GM12878 (cell line): ENCODE data around the gene ZC3H8. TPM values are rescaled to one million over a fixed set of nuclear protein-coding genes. Genes with fewer than 3 reads are reported as not detected.

Source experiments
- ATAC-seq: fragments of 200-7000 bp; cut with Tn5 transposase; 3 replicates; pipeline ENCODE4 v1.9.1; 2020; ENCODE audit warnings: mild to moderate bottlenecking, moderate library complexity
- BruUV-seq: library from RNA; stranded (reverse); fragments of 400-500 nt; replicated peaks from 2 replicates; lab custom pipeline; 2021; lab: Mats Ljungman, UMichigan
- CTCF ChIA-PET: fragments of 300-600 bp; sonication (Branson Sonifier 250); formaldehyde crosslinking; extraction: SDS; loops from one replicate; lab custom pipeline; 2021; ENCODE audit warnings: inconsistent platforms; lab: Yijun Ruan, JAX
- POLR2A ChIA-PET: fragments of 350-600 bp; formaldehyde crosslinking; extraction: SDS; loops from one replicate; lab custom pipeline; 2021; ENCODE audit warnings: inconsistent platforms; lab: Charles Lee
- RAD21 ChIA-PET: fragments of 300-600 bp; sonication (Branson Sonifier 250); formaldehyde crosslinking; loops from one replicate; lab custom pipeline; 2023; ENCODE audit warnings: antibody characterized with exemption; ENCODE audit not compliant: unreplicated experiment; lab: Charles Lee
- SMC1A ChIA-PET: fragments of 300-600 bp; sonication (Branson Sonifier 250); formaldehyde crosslinking; loops from one replicate; lab custom pipeline; 2023; ENCODE audit not compliant: unreplicated experiment, uncharacterized antibody; lab: Charles Lee
- DNase-seq: peaks from one replicate; pipeline ENCODE4 v3.0.0-alpha.2; 2011; ENCODE audit warnings: low read depth, low spot score
- FAIRE-seq: peaks from 3 replicates; lab custom pipeline; 2011; peaks lifted over from hg19 to GRCh38; lab: Jason Lieb, UNC
- H2AFZ ChIP-seq: 2 replicates; pipeline ENCODE4 v1.6.0; 2011; ENCODE audit warnings: low read depth, low read length, control low read depth; ENCODE audit not compliant: control insufficient read depth
- H3K27ac ChIP-seq: 2 replicates; pipeline ENCODE4 v1.5.1; 2011; ENCODE audit warnings: control low read depth; ENCODE audit not compliant: control insufficient read depth, insufficient read depth
- H3K27me3 ChIP-seq, 2 experiments: replicated peaks in 1 of 2; 2 replicates each; pipeline versions ENCODE4 v1.6.0 to v1.6.1; 2011; ENCODE audit warnings: low read length in 1 of 2; ENCODE audit not compliant: control insufficient read depth in 2 of 2, insufficient read depth in 2 of 2
- H3K36me3 ChIP-seq, 2 experiments: 2 replicates each; pipeline ENCODE4 v1.5.1; 2011; ENCODE audit warnings: low read length in 1 of 2; ENCODE audit not compliant: control insufficient read depth in 2 of 2, insufficient read depth in 2 of 2
- H3K4me1 ChIP-seq: 2 replicates; pipeline ENCODE4 v1.6.1; 2011; ENCODE audit warnings: mild to moderate bottlenecking, low read length, moderate library complexity, mixed read lengths; ENCODE audit not compliant: control insufficient read depth, insufficient read depth
- H3K4me2 ChIP-seq: 2 replicates; pipeline ENCODE4 v1.6.0; 2011; ENCODE audit warnings: control low read depth; ENCODE audit not compliant: control insufficient read depth, insufficient read depth
- H3K4me3 ChIP-seq: fragments of 200-600 bp; sonication (generic); 2 replicates; pipeline ENCODE4 v1.5.1; 2016
- H3K79me2 ChIP-seq: 2 replicates; pipeline ENCODE4 v1.6.0; 2011; ENCODE audit warnings: low read length; ENCODE audit not compliant: control insufficient read depth, insufficient read depth
- H3K9ac ChIP-seq: 2 replicates; pipeline ENCODE4 v1.8.0; 2011; ENCODE audit warnings: low read length, control low read depth, mixed read lengths; ENCODE audit not compliant: control insufficient read depth, insufficient read depth
- H3K9me3 ChIP-seq: replicated peaks from 3 replicates; pipeline ENCODE4 v1.5.1; 2011; ENCODE audit warnings: mild to moderate bottlenecking, low read length; ENCODE audit not compliant: control insufficient read depth, insufficient read depth
- H4K20me1 ChIP-seq: 2 replicates; pipeline ENCODE4 v1.6.0; 2011; ENCODE audit not compliant: control insufficient read depth, insufficient read depth
- BHLHE40 ChIP-seq, 2 experiments: fragments of 450-650 bp in 1 of 2; IDR thresholded peaks; 2 replicates each; pipeline ENCODE4 v1.6.1; 2011 to 2017; ENCODE audit warnings: low read depth in 2 of 2, borderline replicate concordance in 1 of 2, improper control_type of control experiment in 1 of 2, low read length in 1 of 2, mild to moderate bottlenecking in 1 of 2
- CBFB ChIP-seq: IDR thresholded peaks from 2 replicates; pipeline ENCODE4 v1.6.1; 2016; ENCODE audit warnings: antibody characterized with exemption, low read depth
- CBX3 ChIP-seq: fragments of 200-600 bp; sonication (generic); IDR thresholded peaks from 2 replicates; pipeline ENCODE4 v1.6.1; 2016; ENCODE audit warnings: low read depth, borderline replicate concordance
- CEBPB ChIP-seq, 2 experiments: fragments of 150-350 bp in 1 of 2; IDR thresholded peaks; 2 replicates each; pipeline ENCODE4 v1.6.1; 2012 to 2014; ENCODE audit warnings: low read depth in 2 of 2, low read length in 2 of 2, borderline replicate concordance in 1 of 2, inconsistent platforms in 1 of 2
- EP300 ChIP-seq, 2 experiments: fragments of 150-350 bp in 1 of 2; IDR thresholded peaks; 2 replicates each; pipeline ENCODE4 v1.6.1; 2011 to 2012; ENCODE audit warnings: low read depth in 2 of 2, low read length in 2 of 2, borderline replicate concordance in 1 of 2, improper control_type of control experiment in 1 of 2, inconsistent platforms in 1 of 2; ENCODE audit not compliant: control insufficient read depth in 1 of 2
- GATAD2B ChIP-seq: fragments of 450-650 bp; conservative IDR thresholded peaks from 2 replicates; pipeline ENCODE4 v1.6.1; 2017; ENCODE audit warnings: low read depth, mild to moderate bottlenecking, moderate library complexity
- IKZF2 ChIP-seq, 2 experiments: fragments of 450-650 bp; IDR thresholded peaks; 2 replicates each; pipeline ENCODE4 v1.6.1; 2017; ENCODE audit warnings: mild to moderate bottlenecking in 2 of 2, moderate library complexity in 2 of 2
- MYB ChIP-seq: fragments of 150-350 bp; IDR thresholded peaks from 2 replicates; pipeline ENCODE4 v1.6.1; 2014; ENCODE audit warnings: mild to moderate bottlenecking, low read depth, low read length, borderline replicate concordance
- NFXL1 ChIP-seq: fragments of 450-650 bp; IDR thresholded peaks from 2 replicates; pipeline ENCODE4 v1.6.1; 2017; ENCODE audit warnings: antibody characterized with exemption, mild to moderate bottlenecking, borderline replicate concordance
- PRDM15 ChIP-seq: fragments of 450-650 bp; formaldehyde crosslinking; IDR thresholded peaks from 2 replicates; pipeline ENCODE4 v1.4.0; 2020; ENCODE audit warnings: mild to moderate bottlenecking, moderate library complexity
- RELA ChIP-seq: fragments of 450-650 bp; IDR thresholded peaks from 2 replicates; pipeline ENCODE4 v1.8.0; 2014; ENCODE audit warnings: borderline replicate concordance; ENCODE audit not compliant: partially characterized antibody
- WGBS: methylation state at CpG from one replicate; pipeline ENCODE4 v1.1.6; 2016; ENCODE audit warnings: low lambda C conversion rate; ENCODE audit not compliant: insufficient replicate concordance, insufficient coverage; ENCODE audit errors: missing lambda C conversion rate; 5-methylcytosine and 5-hydroxymethylcytosine counted together
- in situ Hi-C: fragments of 300-500 bp; cut with MboI; formaldehyde crosslinking; loops from 9 replicates; pipeline ENCODE4 v1.14.3; 2018; ENCODE audit warnings: mixed read lengths
- intact Hi-C: fragments of 100-400 bp; cut with micrococcal nuclease; formaldehyde crosslinking; loops from one replicate; pipeline ENCODE4 v1.14.2; 2022; ENCODE audit not compliant: unreplicated experiment
- polyA plus RNA-seq, 11 experiments: library from polyadenylated mRNA; depleted of rRNA in 4 of 11; unstranded in 6 of 11; stranded (reverse) in 5 of 11; fragments of >200 nt; fragmentation: Nextera tagmentation in 4 of 11; fragmentation: Illumina TruSeq in 1 of 11; extraction: Ambion mirVana in 4 of 11; extraction: Trizol in 1 of 11; gene quantifications; 1 replicate in 1 of 11; 2 replicates in 10 of 11; pipeline versions ENCODE4 v1.2.1 to v1.2.3, GENCODE V29; 2011 to 2016; ENCODE audit warnings: inconsistent platforms in 2 of 11, missing spikeins in 2 of 11, low read depth in 1 of 11
- total RNA-seq, 4 experiments: library from RNA; depleted of rRNA in 3 of 4; stranded (reverse); fragments of >200 nt in 3 of 4; fragmentation: Illumina TruSeq in 1 of 4; extraction: Trizol in 1 of 4; gene quantifications; 2 replicates each; pipeline versions ENCODE4 v1.2.1 to v1.2.3, GENCODE V29; 2013 to 2021
- TF ChIP-seq, protein P1 (sequence below): fragments of 450-650 bp; formaldehyde crosslinking; IDR thresholded peaks from 2 replicates; pipeline ENCODE4 v1.5.0; 2022; ENCODE audit warnings: mild to moderate bottlenecking, missing genetic modification characterization
- TF ChIP-seq, protein P2 (sequence below): fragments of 450-650 bp; IDR thresholded peaks from 2 replicates; pipeline ENCODE4 v1.6.1; 2017; ENCODE audit warnings: antibody characterized with exemption, mild to moderate bottlenecking, moderate library complexity

The ZC3H8 gene
- total and polyA plus RNA-seq, 10 of the 15 experiments (the other 5 are each of a cell fraction or from before 2014, with no cell fraction given), result 9.9 to 28.4 (median 19.5) TPM

GRCh38 chr2:112164876-112165275 lies 90.0 kb downstream of the ZC3H8 start:
- Histone ChIP-seq H3K79me2 (no peaks in the 10 kb centered on the region), H3K9ac (no peak overlapping the region), H3K27me3 (0 out of 4 replicates have a peak, but pooled peaks cover 0 to 1% of the 10 kb centered on the region in 2 experiments), H3K36me3 (no peaks in the 10 kb centered on the region), H3K4me2 (no peak overlapping the region), H4K20me1 (no peaks in the 10 kb centered on the region), H3K4me1 (no peaks in the 10 kb centered on the region), H3K9me3 (no peaks in the 10 kb centered on the region), H3K4me3 (no peak overlapping the region), H2AFZ (no peak overlapping the region), H3K27ac (no peak overlapping the region)
- 58% methylated on average over 11 of the region's 11 CpGs for WGBS
- CTCF ChIA-PET, result no interaction called here
- ATAC-seq, result no peak
- TF ChIP-seq PRDM15 (no peak), BHLHE40 (IDR thresholded peaks at IDR 0.05; ENCODE audit: borderline replicate concordance in 1 of 2, low read depth in 2 of 2, low read length in 1 of 2) (no peak), CBX3 (no peak), CBFB (no peak), IKZF2 (IDR thresholded peaks at IDR 0.05) (no peak), GATAD2B (no peak), NFXL1 (no peak), RELA (no peak), CEBPB (IDR thresholded peaks at IDR 0.05; ENCODE audit: borderline replicate concordance in 1 of 2, low read depth in 2 of 2, low read length in 2 of 2) (no peak), MYB (no peak), EP300 (IDR thresholded peaks at IDR 0.05; ENCODE audit: borderline replicate concordance in 1 of 2, control insufficient read depth in 1 of 2, low read depth in 2 of 2, low read length in 2 of 2) (no peak)
- TF ChIP-seq, protein P1, sequence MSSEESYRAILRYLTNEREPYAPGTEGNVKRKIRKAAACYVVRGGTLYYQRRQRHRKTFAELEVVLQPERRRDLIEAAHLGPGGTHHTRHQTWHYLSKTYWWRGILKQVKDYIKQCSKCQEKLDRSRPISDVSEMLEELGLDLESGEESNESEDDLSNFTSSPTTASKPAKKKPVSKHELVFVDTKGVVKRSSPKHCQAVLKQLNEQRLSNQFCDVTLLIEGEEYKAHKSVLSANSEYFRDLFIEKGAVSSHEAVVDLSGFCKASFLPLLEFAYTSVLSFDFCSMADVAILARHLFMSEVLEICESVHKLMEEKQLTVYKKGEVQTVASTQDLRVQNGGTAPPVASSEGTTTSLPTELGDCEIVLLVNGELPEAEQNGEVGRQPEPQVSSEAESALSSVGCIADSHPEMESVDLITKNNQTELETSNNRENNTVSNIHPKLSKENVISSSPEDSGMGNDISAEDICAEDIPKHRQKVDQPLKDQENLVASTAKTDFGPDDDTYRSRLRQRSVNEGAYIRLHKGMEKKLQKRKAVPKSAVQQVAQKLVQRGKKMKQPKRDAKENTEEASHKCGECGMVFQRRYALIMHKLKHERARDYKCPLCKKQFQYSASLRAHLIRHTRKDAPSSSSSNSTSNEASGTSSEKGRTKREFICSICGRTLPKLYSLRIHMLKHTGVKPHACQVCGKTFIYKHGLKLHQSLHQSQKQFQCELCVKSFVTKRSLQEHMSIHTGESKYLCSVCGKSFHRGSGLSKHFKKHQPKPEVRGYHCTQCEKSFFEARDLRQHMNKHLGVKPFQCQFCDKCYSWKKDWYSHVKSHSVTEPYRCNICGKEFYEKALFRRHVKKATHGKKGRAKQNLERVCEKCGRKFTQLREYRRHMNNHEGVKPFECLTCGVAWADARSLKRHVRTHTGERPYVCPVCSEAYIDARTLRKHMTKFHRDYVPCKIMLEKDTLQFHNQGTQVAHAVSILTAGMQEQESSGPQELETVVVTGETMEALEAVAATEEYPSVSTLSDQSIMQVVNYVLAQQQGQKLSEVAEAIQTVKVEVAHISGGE (CRISPR knock-in tag), result no peak
- TF ChIP-seq, protein P2, sequence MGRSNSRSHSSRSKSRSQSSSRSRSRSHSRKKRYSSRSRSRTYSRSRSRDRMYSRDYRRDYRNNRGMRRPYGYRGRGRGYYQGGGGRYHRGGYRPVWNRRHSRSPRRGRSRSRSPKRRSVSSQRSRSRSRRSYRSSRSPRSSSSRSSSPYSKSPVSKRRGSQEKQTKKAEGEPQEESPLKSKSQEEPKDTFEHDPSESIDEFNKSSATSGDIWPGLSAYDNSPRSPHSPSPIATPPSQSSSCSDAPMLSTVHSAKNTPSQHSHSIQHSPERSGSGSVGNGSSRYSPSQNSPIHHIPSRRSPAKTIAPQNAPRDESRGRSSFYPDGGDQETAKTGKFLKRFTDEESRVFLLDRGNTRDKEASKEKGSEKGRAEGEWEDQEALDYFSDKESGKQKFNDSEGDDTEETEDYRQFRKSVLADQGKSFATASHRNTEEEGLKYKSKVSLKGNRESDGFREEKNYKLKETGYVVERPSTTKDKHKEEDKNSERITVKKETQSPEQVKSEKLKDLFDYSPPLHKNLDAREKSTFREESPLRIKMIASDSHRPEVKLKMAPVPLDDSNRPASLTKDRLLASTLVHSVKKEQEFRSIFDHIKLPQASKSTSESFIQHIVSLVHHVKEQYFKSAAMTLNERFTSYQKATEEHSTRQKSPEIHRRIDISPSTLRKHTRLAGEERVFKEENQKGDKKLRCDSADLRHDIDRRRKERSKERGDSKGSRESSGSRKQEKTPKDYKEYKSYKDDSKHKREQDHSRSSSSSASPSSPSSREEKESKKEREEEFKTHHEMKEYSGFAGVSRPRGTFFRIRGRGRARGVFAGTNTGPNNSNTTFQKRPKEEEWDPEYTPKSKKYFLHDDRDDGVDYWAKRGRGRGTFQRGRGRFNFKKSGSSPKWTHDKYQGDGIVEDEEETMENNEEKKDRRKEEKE, result no peak
- RAD21 ChIA-PET, result no interaction called here
- SMC1A ChIA-PET, result no interaction called here
- no peak for DNase-seq
- no TSS peak for BruUV-seq
- in situ Hi-C loops, result no loop called here
- intact Hi-C loops, result no loop called here
- POLR2A ChIA-PET, result no interaction called here
- no peak for FAIRE-seq
